NCI-H1092 (cell line): ENCODE results near the gene NANOS3.

Experiments used
- DNase-seq: peaks from one replicate; lab custom pipeline; 2025; lab: John Stamatoyannopoulos, UW

NANOS3 gene

GRCh38 chr19:13885826-13886365 lies 9.0 kb downstream of the NANOS3 start:
- no peak for DNase-seq

GRCh38 chr19:13887018-13887436 lies 10.1 kb downstream of the NANOS3 start:
- no peak for DNase-seq

- no peak for DNase-seq
Measured at GRCh38 chr19:13887517-13887916, 10.6 kb downstream of the NANOS3 start.

GRCh38 chr19:13888281-13888680 lies 11.3 kb downstream of the NANOS3 start:
- DNase-seq: no peak

GRCh38 chr19:13890136-13890535 lies 13.2 kb downstream of the NANOS3 start:
- no peak for DNase-seq

GRCh38 chr19:13892870-13893269 lies 15.9 kb downstream of the NANOS3 start:
- no peak for DNase-seq

GRCh38 chr19:13894552-13894951 lies 17.6 kb downstream of the NANOS3 start:
- DNase-seq: no peak

- no peak for DNase-seq
Measured at GRCh38 chr19:13896227-13896626, 19.3 kb downstream of the NANOS3 start.

- DNase-seq: no peak
Measured at GRCh38 chr19:13899393-13899792, 22.5 kb downstream of the NANOS3 start.

GRCh38 chr19:13899912-13900584 lies 23.1 kb downstream of the NANOS3 start:
- DNase-seq: no peak

- DNase-seq: no peak
Measured at GRCh38 chr19:13902993-13903555, 26.1 kb downstream of the NANOS3 start.

- DNase-seq: peak; percentile 85
Measured at GRCh38 chr19:13905634-13906520, 28.9 kb downstream of the NANOS3 start, which contains the start of the genes BRME1 and CC2D1A. BRME1 (minus strand) TSS chr19:13906117; CDS start chr19:13904892, 1,225 bp downstream. CC2D1A (plus strand) TSS chr19:13906201; CDS start chr19:13906442, 241 bp downstream.

- no peak for DNase-seq
Measured at GRCh38 chr19:13906521-13906904, 29.6 kb downstream of the NANOS3 start.

GRCh38 chr19:13906910-13907309 lies 30.0 kb downstream of the NANOS3 start:
- no peak for DNase-seq

- DNase-seq: no peak
Measured at GRCh38 chr19:13908674-13909073, 31.7 kb downstream of the NANOS3 start.

- DNase-seq: no peak
Measured at GRCh38 chr19:13909430-13909829, 32.5 kb downstream of the NANOS3 start.

GRCh38 chr19:13913352-13913751 lies 36.4 kb downstream of the NANOS3 start:
- DNase-seq: no peak

- no peak for DNase-seq
Measured at GRCh38 chr19:13914777-13915176, 37.8 kb downstream of the NANOS3 start.

GRCh38 chr19:13917888-13918406 lies 41.0 kb downstream of the NANOS3 start:
- DNase-seq: no peak

GRCh38 chr19:13918726-13919411 lies 41.9 kb downstream of the NANOS3 start:
- DNase-seq: no peak

- no peak for DNase-seq
Measured at GRCh38 chr19:13920524-13920923, 43.6 kb downstream of the NANOS3 start.
